D721Med (cell line): ENCODE measurements around the gene TMEM132C.
A peak's percentile ranks its signal among the peaks of the same experiment; 100 is the strongest.

Source experiments
- DNase-seq: peaks from one replicate; pipeline ENCODE4 v3.0.0; 2011; ENCODE audit warnings: low spot score; ENCODE audit not compliant: insufficient read length
- FAIRE-seq: peaks from 2 replicates; lab custom pipeline; 2011; peaks lifted over from hg19 to GRCh38; lab: Jason Lieb, UNC
- TF ChIP-seq, protein P1 (sequence below): IDR thresholded peaks from 2 replicates; pipeline ENCODE4 v1.5.1; 2012; ENCODE audit warnings: mild to moderate bottlenecking, control low read depth; ENCODE audit not compliant: insufficient read depth; ENCODE audit errors: missing control alignments

The TMEM132C gene

DNA sequence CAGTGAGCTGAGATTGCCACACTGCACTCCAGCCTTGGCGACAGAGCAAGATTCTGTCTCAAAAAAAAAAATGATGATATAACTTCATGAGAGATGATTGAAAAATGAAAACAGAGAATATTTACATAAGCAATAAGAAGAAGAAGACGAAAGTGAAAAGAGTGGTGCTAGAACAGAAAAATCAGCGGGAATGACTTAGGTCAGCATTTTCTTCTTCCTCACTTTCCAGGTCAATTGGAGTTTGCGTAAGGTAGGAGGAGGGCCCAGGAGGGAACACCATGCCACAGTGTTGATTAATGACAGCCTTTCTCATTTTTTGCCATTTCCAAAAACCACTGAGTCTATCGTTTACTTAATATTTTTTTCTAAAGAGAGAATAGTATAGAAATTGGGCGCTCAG is 356.8 kb downstream of the TMEM132C start:
- TF ChIP-seq, protein P1, sequence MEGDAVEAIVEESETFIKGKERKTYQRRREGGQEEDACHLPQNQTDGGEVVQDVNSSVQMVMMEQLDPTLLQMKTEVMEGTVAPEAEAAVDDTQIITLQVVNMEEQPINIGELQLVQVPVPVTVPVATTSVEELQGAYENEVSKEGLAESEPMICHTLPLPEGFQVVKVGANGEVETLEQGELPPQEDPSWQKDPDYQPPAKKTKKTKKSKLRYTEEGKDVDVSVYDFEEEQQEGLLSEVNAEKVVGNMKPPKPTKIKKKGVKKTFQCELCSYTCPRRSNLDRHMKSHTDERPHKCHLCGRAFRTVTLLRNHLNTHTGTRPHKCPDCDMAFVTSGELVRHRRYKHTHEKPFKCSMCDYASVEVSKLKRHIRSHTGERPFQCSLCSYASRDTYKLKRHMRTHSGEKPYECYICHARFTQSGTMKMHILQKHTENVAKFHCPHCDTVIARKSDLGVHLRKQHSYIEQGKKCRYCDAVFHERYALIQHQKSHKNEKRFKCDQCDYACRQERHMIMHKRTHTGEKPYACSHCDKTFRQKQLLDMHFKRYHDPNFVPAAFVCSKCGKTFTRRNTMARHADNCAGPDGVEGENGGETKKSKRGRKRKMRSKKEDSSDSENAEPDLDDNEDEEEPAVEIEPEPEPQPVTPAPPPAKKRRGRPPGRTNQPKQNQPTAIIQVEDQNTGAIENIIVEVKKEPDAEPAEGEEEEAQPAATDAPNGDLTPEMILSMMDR, result no peak
- no peak for FAIRE-seq
- DNase-seq, result no peak

DNA sequence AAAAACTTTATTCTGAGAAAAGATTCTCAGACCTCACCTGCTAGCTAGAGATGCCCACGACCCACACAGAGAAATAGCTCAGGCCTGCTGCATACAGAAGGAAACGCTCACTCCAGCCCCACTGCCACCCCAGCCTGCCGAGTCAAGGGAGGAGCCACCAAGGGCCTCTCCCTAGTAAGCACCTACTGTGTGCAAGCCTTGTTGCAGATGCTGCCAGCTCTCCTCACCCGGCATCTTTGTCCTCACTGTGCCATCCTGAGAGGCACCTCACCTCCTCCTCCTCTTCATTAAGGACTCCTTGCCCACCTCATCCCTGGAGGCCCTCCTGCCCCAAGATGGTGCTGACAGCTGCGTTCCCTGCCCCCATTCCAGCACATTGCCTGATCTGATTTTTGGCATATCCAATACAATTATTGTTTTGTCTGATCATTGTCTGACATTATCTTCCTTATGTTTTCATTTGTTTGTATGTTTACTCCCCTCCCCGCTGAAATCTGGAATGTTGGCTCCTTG is 359.9 kb downstream of the TMEM132C start:
- FAIRE-seq, result no peak
- TF ChIP-seq, protein P1, result no peak
- no peak for DNase-seq

DNA sequence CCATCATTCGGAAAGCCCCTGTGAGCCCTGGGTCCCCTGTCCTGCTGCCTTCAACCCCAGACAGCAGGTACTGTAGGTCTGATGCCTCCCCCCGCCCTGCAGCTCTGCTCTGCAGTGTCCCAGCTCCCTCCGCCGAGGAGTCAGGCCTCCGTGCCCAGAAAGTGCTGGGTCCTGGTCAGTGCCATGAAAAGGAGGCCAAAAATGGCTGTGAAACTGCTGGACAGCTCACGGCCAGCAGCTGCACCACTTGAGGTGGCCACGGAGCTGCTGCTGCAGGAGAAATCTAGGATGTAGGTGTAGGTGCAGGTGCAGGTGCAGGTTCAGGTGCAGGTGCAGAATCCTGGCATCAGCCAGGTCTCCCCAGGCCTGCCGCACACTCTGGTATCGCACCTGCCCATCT is 360.7 kb downstream of the TMEM132C start:
- TF ChIP-seq, protein P1, result no peak
- DNase-seq (no peak), FAIRE-seq (no peak)

DNA sequence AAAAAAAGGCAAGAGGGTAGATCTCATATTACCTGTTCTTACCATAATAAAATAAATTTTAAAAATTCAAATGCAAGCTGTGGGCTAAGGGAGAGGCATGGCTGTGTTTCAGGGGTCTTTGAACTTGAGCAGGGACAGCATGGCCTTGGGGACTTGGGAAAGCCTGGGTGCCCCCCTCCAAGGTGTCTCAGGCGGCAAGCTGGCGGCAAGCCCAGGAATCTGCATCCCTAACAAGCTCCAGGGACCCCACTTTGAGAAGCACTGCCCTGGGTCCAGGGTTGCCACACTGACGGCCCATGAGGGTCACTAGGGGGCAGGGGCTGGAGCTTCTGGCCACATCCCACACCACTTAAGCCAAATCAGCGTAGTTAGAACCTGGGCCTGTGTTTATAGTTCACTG is 363.0 kb downstream of the TMEM132C start:
- FAIRE-seq (no peak), DNase-seq (no peak)
- TF ChIP-seq, protein P1, result no peak

DNA sequence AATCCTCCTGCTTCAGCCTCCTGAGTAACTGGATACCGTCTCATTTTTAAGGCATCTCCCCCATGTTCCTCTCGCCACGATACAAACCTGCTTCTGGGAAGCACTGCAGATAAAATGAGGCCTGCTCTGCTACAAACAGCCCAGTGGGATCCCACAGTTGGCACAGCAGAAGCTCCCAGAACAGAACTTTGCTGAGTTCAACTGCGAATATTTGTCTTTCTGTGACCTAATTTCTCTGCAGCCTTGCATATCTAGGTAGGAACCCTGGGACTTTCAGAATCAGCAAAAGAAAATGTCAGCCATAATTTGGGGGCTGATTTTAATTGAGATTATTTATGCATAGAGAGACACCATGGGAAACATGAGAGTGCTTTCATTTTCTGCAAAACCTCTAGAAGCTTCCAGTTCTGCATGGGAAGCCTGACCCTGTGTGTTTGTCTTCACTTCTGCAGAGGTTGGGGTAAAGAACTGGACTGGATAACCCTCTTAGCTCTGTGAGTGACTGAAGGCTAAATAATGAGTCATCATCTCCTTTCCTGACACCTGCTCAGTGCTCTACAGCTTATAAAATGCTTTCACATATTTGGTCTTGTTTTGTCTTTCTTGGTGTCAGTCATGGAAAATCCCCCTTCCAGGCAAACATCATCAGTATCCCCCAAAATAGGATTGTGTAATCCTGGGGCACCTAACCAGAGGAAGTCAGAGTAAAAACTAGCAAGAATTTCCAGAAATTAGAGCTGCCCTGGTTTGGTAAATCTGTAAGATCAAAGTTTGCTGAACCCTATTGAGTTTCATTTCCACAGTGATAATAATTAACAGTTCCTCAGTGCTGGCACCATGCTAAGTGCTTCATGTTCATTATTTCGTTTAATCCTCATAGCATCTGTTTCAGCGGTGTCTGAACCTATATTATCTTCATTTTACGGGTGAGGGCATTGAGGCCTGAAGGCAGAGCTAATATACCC is 371.0 kb downstream of the TMEM132C start:
- FAIRE-seq (peak; percentile 78), DNase-seq (no peak)
- TF ChIP-seq, protein P1, result no peak

DNA sequence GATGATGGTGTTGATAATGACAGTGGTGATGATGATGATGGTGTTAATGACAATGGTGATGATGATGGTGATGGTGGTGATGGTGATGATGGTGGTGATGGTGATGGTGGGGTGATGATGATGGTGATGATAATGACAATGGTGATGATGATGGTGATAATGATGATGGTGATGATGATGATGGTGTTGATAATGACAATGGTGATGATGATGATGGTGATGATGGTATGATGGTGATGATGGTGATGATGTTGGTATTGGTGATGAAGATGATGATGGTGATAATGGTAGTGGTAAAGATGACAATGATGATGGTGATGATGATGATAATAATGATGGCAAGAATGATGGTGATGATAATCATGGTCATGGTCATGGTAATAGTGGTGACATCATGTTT is 372.1 kb downstream of the TMEM132C start:
- TF ChIP-seq, protein P1, result no peak
- FAIRE-seq, result peak; percentile 80
- no peak for DNase-seq

DNA sequence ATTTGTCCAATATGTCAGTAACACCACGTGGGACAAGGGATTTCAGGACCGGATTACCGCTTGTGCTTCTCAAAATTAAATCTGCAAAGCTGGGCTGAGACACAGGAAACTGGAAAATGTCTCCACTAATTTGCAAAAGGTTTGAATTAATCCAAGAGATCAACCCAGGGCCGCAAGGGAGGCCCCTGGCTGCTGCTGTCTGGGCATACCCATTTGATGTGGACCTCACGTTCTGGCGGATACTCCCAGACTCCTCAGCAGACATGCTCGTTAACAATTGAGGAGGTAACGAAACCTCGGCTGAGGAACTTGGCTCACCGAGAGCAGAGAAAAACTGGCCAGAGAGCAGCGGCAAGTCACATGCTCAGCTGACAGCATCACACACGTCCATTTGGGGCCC is 376.2 kb downstream of the TMEM132C start:
- FAIRE-seq (peak; percentile 60), DNase-seq (peak; percentile 61)
- TF ChIP-seq, protein P1, result no peak
